HG03025 (cell line): ENCODE data around the gene CHAT.
"Not testable (repeated sequence)": the region's sequence is repeated elsewhere in the genome, so short reads cannot be mapped to it uniquely, and the experiment has no call there.

ENCODE experiments used
- ATAC-seq: cut with Tn5 transposase; IDR thresholded peaks from one replicate; pipeline ENCODE4 v1.9.1; 2021; ENCODE audit warnings: mild to moderate bottlenecking, moderate library complexity; ENCODE audit not compliant: unreplicated experiment, low FRiP score

Gene CHAT

GRCh38 chr10:49678827-49679479 lies 65.1 kb downstream of the CHAT start:
- ATAC-seq, result no peak

GRCh38 chr10:49679480-49679893 lies 65.7 kb downstream of the CHAT start, which contains the start of gene C10orf53:
Gene C10orf53 (plus strand): TSS chr10:49679651. CDS start chr10:49679698, 47 bp downstream.
- no peak for ATAC-seq

- not testable (repeated sequence) for ATAC-seq
Measured at GRCh38 chr10:49682449-49682848, 68.6 kb downstream of the CHAT start.

- ATAC-seq, result no peak
Measured at GRCh38 chr10:49682879-49683278, 69.0 kb downstream of the CHAT start.

GRCh38 chr10:49686651-49687050 lies 72.8 kb downstream of the CHAT start:
- no peak for ATAC-seq

GRCh38 chr10:49688261-49688846 lies 74.5 kb downstream of the CHAT start:
- ATAC-seq, result no peak

- no peak for ATAC-seq
Measured at GRCh38 chr10:49688920-49689319, 75.1 kb downstream of the CHAT start.

- no peak for ATAC-seq
Measured at GRCh38 chr10:49689882-49690510, 76.2 kb downstream of the CHAT start.

- no peak for ATAC-seq
Measured at GRCh38 chr10:49690698-49691356, 77.0 kb downstream of the CHAT start.

GRCh38 chr10:49691588-49691987 lies 77.8 kb downstream of the CHAT start:
- no peak for ATAC-seq

- no peak for ATAC-seq
Measured at GRCh38 chr10:49694466-49694865, 80.6 kb downstream of the CHAT start.

GRCh38 chr10:49696311-49696710 lies 82.5 kb downstream of the CHAT start:
- no peak for ATAC-seq

GRCh38 chr10:49698679-49699078 lies 84.8 kb downstream of the CHAT start:
- no peak for ATAC-seq

GRCh38 chr10:49700211-49700610 lies 86.4 kb downstream of the CHAT start:
- ATAC-seq, result no peak

GRCh38 chr10:49700997-49701396 lies 87.2 kb downstream of the CHAT start:
- ATAC-seq, result no peak

- ATAC-seq, result no peak
Measured at GRCh38 chr10:49707585-49707984, 93.7 kb downstream of the CHAT start.

GRCh38 chr10:49709934-49710333 lies 96.1 kb downstream of the CHAT start:
- no peak for ATAC-seq

- no peak for ATAC-seq
Measured at GRCh38 chr10:49710966-49711365, 97.1 kb downstream of the CHAT start.

GRCh38 chr10:49711481-49711880 lies 97.6 kb downstream of the CHAT start:
- ATAC-seq, result no peak

GRCh38 chr10:49713266-49713665 lies 99.4 kb downstream of the CHAT start:
- ATAC-seq, result no peak
